HG03558 (cell line): ENCODE data around the gene TRAF5.
"Not testable (repeated sequence)": the region's sequence is repeated elsewhere in the genome, so short reads cannot be mapped to it uniquely, and the experiment has no call there.

ENCODE experiments used
- ATAC-seq: cut with Tn5 transposase; IDR thresholded peaks from one replicate; pipeline ENCODE4 v1.9.1; 2021; ENCODE audit warnings: moderate number of reproducible peaks; ENCODE audit not compliant: unreplicated experiment; ENCODE audit errors: extremely low read depth

The TRAF5 gene

GRCh38 chr1:211375949-211376348, 49.3 kb downstream of the TRAF5 start:
- ATAC-seq: no peak

- ATAC-seq: no peak
Measured at GRCh38 chr1:211376807-211377470, 50.3 kb downstream of the TRAF5 start.

- ATAC-seq: no peak
Measured at GRCh38 chr1:211377539-211378450, 51.2 kb downstream of the TRAF5 start.

GRCh38 chr1:211378844-211379243, 52.2 kb downstream of the TRAF5 start:
- no peak for ATAC-seq

- no peak for ATAC-seq
Measured at GRCh38 chr1:211379446-211379845, 52.8 kb downstream of the TRAF5 start.

- ATAC-seq: no peak
Measured at GRCh38 chr1:211381481-211382181, 55.0 kb downstream of the TRAF5 start.

GRCh38 chr1:211382182-211382713, 55.6 kb downstream of the TRAF5 start:
- no peak for ATAC-seq

- ATAC-seq: peak; percentile 83
Measured at GRCh38 chr1:211382714-211383480, 56.3 kb downstream of the TRAF5 start.

- ATAC-seq: no peak
Measured at GRCh38 chr1:211384524-211384923, 57.9 kb downstream of the TRAF5 start.

GRCh38 chr1:211386921-211387320, 60.3 kb downstream of the TRAF5 start:
- ATAC-seq: no peak

- not testable (repeated sequence) for ATAC-seq
Measured at GRCh38 chr1:211390829-211391228, 64.2 kb downstream of the TRAF5 start.

- no peak for ATAC-seq
Measured at GRCh38 chr1:211393203-211393602, 66.6 kb downstream of the TRAF5 start.

GRCh38 chr1:211398266-211398930, 71.8 kb downstream of the TRAF5 start:
- not testable (repeated sequence) for ATAC-seq

- not testable (repeated sequence) for ATAC-seq
Measured at GRCh38 chr1:211399851-211400393, 73.3 kb downstream of the TRAF5 start.

- not testable (repeated sequence) for ATAC-seq
Measured at GRCh38 chr1:211401751-211402150, 75.1 kb downstream of the TRAF5 start.

- ATAC-seq: not testable (repeated sequence)
Measured at GRCh38 chr1:211406086-211406485, 79.5 kb downstream of the TRAF5 start.

- not testable (repeated sequence) for ATAC-seq
Measured at GRCh38 chr1:211407749-211408148, 81.1 kb downstream of the TRAF5 start.

GRCh38 chr1:211411639-211412038, 85.0 kb downstream of the TRAF5 start:
- ATAC-seq: no peak

- no peak for ATAC-seq
Measured at GRCh38 chr1:211415700-211416099, 89.1 kb downstream of the TRAF5 start.
